C1 segment of cervical spinal cord (tissue), 14 donors: ENCODE measurements around the gene EPS8.

Experiments used
- DNase-seq, 14 donors: peaks; one replicate each; lab custom pipeline; 2025; lab: John Stamatoyannopoulos, UW

The EPS8 gene

GRCh38 chr12:15691388-15691787 is 97.8 kb downstream of the EPS8 start:
- no peak for DNase-seq

DNA sequence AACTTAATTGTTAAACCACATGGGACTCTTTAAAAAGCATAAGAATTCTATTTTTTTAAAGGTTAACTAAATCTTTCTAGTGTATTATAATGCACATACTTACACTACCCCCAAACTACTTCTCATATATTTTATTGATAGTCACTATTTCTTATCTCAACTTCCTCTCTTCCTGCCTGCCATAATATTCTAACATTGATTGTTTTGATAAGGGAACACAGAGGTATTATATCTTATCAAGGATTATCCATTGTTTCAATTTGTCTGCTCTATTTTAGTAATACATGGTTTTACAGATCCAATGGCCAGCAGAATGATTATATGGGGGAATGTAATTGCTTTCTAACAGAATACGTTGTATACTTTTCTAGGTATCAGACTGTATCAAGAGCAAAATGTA is 98.9 kb downstream of the EPS8 start:
- DNase-seq: no peak

- no peak for DNase-seq
Observed at GRCh38 chr12:15689751-15690191, 99.4 kb downstream of the EPS8 start.

GRCh38 chr12:15688838-15689625 is 100.2 kb downstream of the EPS8 start:
- DNase-seq: peak in 8 of 14 donors; percentile 27 to 63 (median 56)

DNA sequence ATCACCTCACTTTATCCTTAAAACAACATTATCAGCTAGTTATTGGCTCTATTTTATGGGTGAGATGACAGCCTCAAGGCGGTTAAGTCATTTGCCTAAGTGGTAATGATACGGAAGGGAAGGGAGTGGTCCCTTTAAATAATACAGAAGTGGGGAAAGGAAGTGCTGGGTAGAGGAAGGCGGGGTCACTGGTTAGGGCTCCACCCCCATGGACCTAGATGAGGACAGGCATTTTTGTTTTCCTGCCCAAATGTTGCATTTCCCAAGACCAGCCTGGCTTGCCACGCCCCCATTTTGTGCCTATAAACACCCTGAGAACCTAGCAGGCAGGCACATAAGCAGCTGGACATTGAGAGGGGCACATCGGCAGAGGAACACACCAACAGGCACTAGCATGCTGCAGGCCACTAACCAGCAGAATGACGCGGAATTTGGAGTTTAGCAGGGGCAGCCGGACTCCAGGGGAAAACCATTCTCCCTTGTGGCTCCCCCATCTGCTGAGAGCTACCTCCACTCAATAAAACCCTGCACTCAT is 100.9 kb downstream of the EPS8 start:
- DNase-seq: peak in 13 of 14 donors; percentile 11 to 72 (median 56)

DNA sequence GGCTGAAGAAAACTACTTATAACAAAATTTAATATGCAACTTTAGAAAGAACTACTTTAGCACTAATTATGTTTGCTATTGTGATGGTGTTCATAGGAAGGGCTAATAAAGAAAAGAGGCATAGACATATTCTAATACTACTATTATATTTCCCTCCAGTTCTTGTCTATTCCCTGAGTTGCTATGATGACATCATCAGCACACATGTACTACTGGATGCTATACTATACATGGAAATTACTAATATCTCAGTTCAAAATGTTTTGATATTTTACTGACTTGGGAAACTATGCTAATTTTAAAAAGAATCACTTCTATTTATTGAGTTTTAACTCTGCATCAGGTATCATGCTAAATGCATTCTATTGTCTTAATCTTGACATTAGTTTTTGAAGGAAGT is 101.6 kb downstream of the EPS8 start:
- no peak for DNase-seq

DNA sequence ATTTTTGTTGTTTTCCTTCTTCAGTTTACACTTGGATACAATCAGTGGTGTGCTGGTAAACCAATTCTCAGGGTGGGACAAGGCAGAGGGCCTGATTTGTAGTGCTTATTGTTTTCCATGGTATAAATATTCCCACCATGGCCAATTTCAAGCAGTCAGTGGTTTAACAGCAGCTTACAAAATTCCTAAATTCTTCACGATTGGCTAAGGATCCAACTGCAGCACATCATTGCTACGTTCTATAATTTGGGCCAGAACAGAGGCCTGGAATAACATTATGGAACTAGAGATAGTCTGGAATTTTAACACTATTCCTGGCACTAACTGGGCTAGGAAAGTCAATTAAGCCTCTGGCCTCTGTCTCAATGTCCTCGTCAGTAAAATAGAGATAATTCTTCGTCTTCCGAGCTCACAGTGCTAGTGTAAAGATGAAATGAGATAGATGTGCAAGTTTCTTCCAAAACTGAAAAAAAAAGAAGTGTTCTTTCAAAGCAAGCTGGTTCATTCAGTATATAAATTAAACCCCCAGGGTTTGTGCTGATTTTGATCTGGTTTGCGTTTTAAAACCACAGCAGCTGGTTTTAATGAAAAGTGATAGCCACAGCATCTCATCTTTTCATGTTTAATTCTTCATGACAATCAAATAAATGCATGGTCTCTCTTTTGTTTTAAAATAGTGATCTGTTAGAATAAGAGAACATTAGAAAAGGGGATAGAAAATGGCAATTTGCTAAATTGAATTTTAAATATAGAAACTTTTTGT is 104.1 kb downstream of the EPS8 start:
- no peak for DNase-seq

DNA sequence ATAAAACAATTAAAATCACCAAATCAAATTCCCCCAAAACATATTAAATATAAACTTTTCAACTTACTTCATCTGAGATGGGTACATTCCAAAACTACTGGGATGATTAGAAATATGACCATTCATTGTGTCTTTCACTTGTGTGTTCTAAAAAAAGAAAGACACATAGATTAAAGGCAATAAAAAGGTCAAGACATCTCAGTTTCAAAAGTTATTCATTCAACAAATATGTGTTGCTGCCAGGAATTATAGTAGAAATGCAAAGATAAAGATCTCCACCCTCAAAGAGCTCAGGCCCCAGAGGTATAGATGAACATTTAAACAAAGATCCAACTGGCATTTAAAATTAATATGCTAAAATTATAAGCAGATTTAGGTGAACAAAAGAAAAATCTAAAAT is 106.4 kb downstream of the EPS8 start:
- DNase-seq: no peak

- no peak for DNase-seq
Observed at GRCh38 chr12:15679151-15679550, 110.0 kb downstream of the EPS8 start.

DNA sequence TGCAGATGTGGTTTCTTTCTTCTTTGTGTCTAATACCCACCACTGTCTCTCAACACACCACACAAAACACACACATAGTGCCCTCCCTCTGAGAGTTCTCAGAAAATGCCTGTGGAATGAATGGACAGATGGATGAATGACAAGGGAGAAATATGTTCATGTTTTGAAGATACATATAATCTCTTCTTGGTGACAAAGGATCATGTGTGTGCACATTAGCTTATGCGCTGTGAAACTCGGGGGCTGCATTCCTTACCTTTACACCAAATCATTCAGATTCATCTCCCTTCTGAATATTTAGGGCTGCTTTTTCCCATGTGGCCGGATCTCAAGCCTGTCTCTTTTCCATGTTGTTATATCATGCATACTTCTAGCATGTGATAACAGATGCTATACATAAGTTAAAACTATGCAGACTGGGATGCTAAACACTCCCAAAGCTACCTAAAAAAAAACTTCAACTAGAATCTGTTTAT is 111.4 kb downstream of the EPS8 start:
- no peak for DNase-seq

GRCh38 chr12:15677228-15677627 is 112.0 kb downstream of the EPS8 start:
- no peak for DNase-seq

DNA sequence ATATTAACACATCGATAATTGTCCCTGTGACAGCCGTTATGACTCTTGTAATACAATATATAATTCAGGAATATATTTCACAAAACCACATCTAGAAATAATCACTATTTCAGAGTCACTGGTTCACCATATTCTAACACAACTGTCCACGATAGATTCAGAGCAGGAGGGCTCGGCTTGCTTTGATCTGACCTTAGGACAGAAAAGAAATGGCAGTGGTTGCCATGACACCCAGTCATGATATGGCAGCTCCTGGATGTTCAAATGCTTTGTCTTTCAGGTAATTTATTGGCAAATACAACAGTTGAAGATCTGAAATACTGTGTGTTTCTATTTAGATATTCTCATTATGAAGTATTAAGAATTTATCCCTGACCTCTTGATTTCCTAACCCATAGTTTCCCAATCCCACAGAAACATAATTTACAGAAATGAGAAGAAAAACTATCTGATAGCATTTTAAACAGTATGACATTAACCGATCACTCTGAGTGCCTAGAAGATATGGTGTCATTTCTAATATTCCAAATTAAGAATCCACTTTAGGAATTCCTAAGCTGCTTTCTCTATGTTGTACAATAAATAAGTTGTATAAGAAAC is 116.4 kb downstream of the EPS8 start:
- no peak for DNase-seq

DNA sequence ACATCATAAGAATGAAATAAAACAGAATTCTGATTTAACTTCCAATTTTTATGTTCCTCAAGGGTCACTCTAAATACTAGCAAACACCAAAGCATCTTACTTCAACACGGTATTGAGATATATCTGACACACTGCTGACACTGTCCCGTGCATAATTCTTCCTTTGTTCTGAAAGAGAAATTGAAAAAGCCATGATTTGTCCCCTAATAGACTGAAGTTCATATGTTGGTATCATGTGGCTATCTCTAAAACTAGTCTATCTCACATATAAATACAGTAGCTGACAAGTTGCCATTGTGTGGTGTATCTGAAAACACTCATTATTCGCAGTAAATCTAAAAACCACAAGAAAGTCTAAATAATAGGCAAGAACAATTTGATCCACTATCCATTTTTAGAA is 118.4 kb downstream of the EPS8 start:
- no peak for DNase-seq

DNA sequence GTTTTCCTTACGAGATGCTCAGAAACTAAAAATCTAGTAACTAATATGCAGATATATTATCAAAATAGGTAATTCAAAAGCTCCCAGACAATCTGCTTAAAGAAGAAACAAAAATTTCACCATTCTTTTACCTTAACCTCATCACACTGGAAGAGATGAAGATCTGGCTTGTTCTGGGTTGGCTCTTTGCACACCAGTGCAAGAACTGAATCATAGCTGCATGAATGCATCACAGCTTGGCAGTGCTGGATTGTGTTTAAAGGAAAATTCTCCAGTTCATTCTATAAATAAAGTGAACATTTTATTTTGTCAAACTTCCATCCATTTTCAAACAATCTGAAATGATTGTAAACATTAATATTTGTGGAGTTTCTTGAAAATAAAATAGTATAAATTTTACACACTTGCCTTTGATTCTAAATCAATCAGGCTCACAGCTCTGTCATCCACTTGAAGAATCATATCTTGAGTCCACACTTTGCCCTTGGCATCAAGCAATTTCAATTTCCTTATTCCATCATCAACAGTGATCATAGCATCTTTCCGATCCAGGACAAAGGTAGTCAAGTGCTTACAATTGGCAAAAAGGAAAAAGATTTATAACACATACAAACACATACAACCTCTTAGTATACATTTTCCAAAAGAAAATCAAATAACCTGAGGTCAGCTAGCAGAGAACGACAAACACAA is 119.8 kb downstream of the EPS8 start:
- DNase-seq: no peak

DNA sequence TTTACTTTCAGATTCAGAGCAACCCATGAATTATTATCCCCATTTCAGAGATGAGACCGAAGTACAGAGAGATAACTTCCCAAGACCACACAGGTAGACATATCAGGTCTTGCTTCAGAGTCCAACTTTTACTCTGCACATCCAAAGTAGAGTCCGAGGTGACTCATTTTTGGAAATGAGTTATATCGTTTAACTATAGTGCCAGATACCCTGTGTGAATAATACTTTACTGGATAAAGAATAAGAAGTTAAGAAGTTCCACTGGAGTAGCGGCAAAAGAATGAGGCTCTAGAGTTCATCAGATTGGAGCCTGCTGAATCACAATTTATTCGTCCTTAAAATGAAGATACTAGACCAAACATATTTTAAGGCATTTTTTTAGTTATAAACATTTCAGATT is 124.7 kb downstream of the EPS8 start:
- DNase-seq: no peak

DNA sequence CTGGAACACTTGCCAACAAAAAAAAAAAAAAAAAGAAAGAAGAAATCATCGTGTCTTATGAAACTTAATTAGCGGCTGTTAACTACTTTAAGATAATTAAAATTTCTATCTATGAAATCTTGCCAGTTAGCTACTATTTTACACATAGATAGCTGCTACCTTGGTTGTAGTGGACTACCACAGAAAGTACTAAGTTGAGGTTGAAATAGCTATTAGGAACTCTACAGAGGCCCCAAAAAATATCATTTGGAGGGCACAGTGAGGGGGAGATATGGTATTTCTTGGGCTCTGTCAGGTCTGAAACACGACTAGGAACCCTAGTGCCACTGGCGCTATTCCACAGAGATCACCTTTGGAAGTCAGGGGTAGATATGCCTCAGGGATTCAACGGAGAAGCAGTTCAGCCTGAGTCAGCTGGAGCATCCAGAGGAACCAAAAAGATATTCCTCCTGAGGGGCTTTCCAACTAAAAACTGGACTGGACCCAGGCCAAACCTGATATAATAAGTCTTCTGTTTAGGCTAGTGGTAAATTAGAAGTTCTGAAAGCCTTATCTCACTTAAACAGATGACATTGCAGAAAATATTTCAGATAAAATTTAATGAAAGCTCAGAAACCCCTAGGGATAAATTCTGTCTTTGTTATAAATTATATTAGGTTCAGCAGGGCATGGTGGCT is 126.1 kb downstream of the EPS8 start:
- DNase-seq: no peak

DNA sequence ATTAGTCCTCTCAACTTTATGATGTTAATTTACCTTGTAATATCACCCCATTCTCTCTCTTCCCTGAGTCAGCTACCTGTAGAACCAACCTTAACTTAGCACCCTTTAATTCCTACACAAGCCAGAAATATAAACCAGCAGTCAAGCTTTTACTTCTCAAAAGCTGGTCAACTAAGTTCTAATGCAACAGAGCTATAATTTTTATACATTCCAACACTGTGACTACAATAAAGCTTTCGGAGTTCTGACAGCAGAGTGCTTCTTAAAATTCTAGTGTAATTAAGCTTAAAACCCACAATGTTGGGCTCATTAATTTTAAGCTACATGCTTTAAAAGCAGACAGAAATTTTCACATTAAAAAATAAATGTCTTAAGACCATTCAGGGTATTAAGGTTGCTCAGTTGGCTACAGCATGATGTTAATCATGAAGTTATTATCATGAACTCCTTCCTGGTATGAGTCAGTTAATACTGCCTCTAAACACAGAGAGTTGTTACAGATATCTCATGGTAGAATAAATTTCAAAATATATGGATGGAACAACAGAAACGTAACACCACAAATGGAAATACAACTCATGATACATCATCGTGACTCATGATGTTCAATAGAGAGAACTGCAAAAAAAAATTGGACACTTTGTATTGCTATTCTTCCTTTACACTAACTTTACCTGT is 126.7 kb downstream of the EPS8 start:
- DNase-seq: no peak

GRCh38 chr12:15651371-15651770 is 137.8 kb downstream of the EPS8 start:
- no peak for DNase-seq

GRCh38 chr12:15650399-15651128 is 138.6 kb downstream of the EPS8 start:
- DNase-seq: no peak

GRCh38 chr12:15649347-15649746 is 139.8 kb downstream of the EPS8 start:
- no peak for DNase-seq
